K562 (cell line): ENCODE measurements around the gene NT5C2. TPM values are rescaled to one million over a fixed set of nuclear protein-coding genes. Genes with fewer than 3 reads are reported as not detected.
A peak's percentile ranks its signal among the peaks of the same experiment; 100 is the strongest.

Source experiments
- ATAC-seq: fragments of 200-7000 bp; cut with Tn5 transposase; 3 replicates; pipeline ENCODE4 v1.9.1; 2020; ENCODE audit warnings: moderate library complexity
- BruUV-seq: library from RNA; stranded (reverse); fragments of 400-500 nt; replicated peaks from 2 replicates; lab custom pipeline; 2021; lab: Mats Ljungman, UMichigan
- CTCF ChIA-PET: fragments of 300-600 bp; formaldehyde crosslinking; extraction: SDS; loops from one replicate; lab custom pipeline; 2021; ENCODE audit warnings: low intra/inter-chr PET ratio; lab: Yijun Ruan, JAX
- POLR2A ChIA-PET: fragments of 300-600, 350-650 bp; sonication (Branson Sonifier 250); formaldehyde crosslinking; extraction: SDS; loops from one replicate; lab custom pipeline; 2021; ENCODE audit warnings: antibody characterized with exemption, inconsistent platforms; lab: Yijun Ruan, JAX
- DNase-seq, 4 experiments: peaks; one replicate each; pipeline versions ENCODE4 v3.0.0 to v3.0.0-alpha.2; 2011 to 2018; ENCODE audit warnings: low spot score in 3 of 4, mixed read lengths in 3 of 4; ENCODE audit errors: extremely low read depth in 1 of 4
- FAIRE-seq: peaks from 2 replicates; lab custom pipeline; 2011; peaks lifted over from hg19 to GRCh38; lab: Jason Lieb, UNC
- H2AFZ ChIP-seq: 2 replicates; pipeline ENCODE4 v1.6.0; 2011; ENCODE audit warnings: low read depth, low read length, control low read depth, inconsistent platforms
- H3K27ac ChIP-seq: fragments of 200-600 bp; 3 replicates; pipeline ENCODE4 v1.8.0; 2011; ENCODE audit warnings: low read depth, mild to moderate bottlenecking, control low read depth, inconsistent platforms, low read length, moderate library complexity, mixed read lengths; ENCODE audit errors: extremely low read depth
- H3K27me3 ChIP-seq, 2 experiments: fragments of 300-600 bp in 1 of 2; 2 replicates in 1 of 2; 3 replicates in 1 of 2; pipeline versions ENCODE4 v1.6.0 to v1.8.0; 2011; ENCODE audit warnings: inconsistent platforms in 2 of 2, low read length in 2 of 2, mild to moderate bottlenecking in 1 of 2, mixed read lengths in 1 of 2, moderate library complexity in 1 of 2; ENCODE audit not compliant: control insufficient read depth in 2 of 2, insufficient read depth in 2 of 2
- H3K36me3 ChIP-seq: fragments of 300-600 bp; 3 replicates; pipeline ENCODE4 v1.8.0; 2011; ENCODE audit warnings: mild to moderate bottlenecking, low read length, inconsistent platforms; ENCODE audit not compliant: control insufficient read depth, insufficient read depth
- H3K4me1 ChIP-seq, 2 experiments: fragments of 200-600 bp in 1 of 2; replicated peaks in 1 of 2; 2 replicates in 1 of 2; 3 replicates in 1 of 2; pipeline versions ENCODE4 v1.5.1 to v1.8.0; 2011; ENCODE audit warnings: inconsistent platforms in 2 of 2, low read length in 2 of 2, mild to moderate bottlenecking in 1 of 2, mixed read lengths in 1 of 2, moderate library complexity in 1 of 2; ENCODE audit not compliant: control insufficient read depth in 2 of 2, insufficient read depth in 2 of 2
- H3K4me2 ChIP-seq: 2 replicates; pipeline ENCODE4 v1.6.1; 2011; ENCODE audit warnings: low read length, control low read depth, inconsistent platforms, mixed read lengths; ENCODE audit not compliant: insufficient read depth
- H3K4me3 ChIP-seq: fragments of 200-600 bp; sonication (generic), shearing (Covaris generic); 2 replicates; pipeline ENCODE4 v1.5.1; 2016; ENCODE audit warnings: control low read depth, inconsistent platforms
- H3K79me2 ChIP-seq: fragments of 200-600 bp; 3 replicates; pipeline ENCODE4 v1.8.0; 2011; ENCODE audit warnings: low read length, inconsistent platforms; ENCODE audit not compliant: control insufficient read depth, insufficient read depth
- H3K9ac ChIP-seq, 2 experiments: 2 replicates each; pipeline versions ENCODE4 v1.6.0 to v1.6.1; 2011; ENCODE audit warnings: low read depth in 2 of 2, low read length in 2 of 2, control low read depth in 1 of 2, inconsistent platforms in 1 of 2, mild to moderate bottlenecking in 1 of 2, mixed read lengths in 1 of 2; ENCODE audit not compliant: insufficient read depth in 1 of 2
- H3K9me1 ChIP-seq: one replicate; pipeline ENCODE4 v1.6.0; 2011; ENCODE audit warnings: inconsistent platforms, mild to moderate bottlenecking, low read length, moderate library complexity; ENCODE audit not compliant: control insufficient read depth, insufficient read depth
- H3K9me3 ChIP-seq: replicated peaks from 2 replicates; pipeline ENCODE4 v1.5.1; 2011; ENCODE audit warnings: low read depth, low read length, inconsistent platforms; ENCODE audit not compliant: control insufficient read depth, insufficient read depth
- H4K20me1 ChIP-seq: replicated peaks from 2 replicates; pipeline ENCODE4 v1.6.1; 2011; ENCODE audit warnings: low read length, inconsistent platforms, mixed read lengths; ENCODE audit not compliant: control insufficient read depth, insufficient read depth
- DMBX1 ChIP-seq: fragments of 250-450 bp; sonication (Bioruptor Pico); IDR thresholded peaks from 2 replicates; pipeline ENCODE4 v1.8.0; 2022; ENCODE audit warnings: inconsistent platforms, mild to moderate bottlenecking, moderate library complexity, borderline replicate concordance
- HSF4 ChIP-seq: fragments of 250-450 bp; sonication (Bioruptor Pico); IDR thresholded peaks from 2 replicates; pipeline ENCODE4 v2.1.2; 2022; ENCODE audit warnings: mild to moderate bottlenecking, moderate library complexity, borderline replicate concordance
- JUN ChIP-seq, 2 experiments: sonication (generic) in 1 of 2; formaldehyde crosslinking in 1 of 2; IDR thresholded peaks; 2 replicates each; pipeline versions ENCODE4 v1.6.1 to v1.8.0; 2012 to 2022; ENCODE audit warnings: borderline replicate concordance in 2 of 2, mild to moderate bottlenecking in 2 of 2, improper control_type of control experiment in 1 of 2, low read depth in 1 of 2, low read length in 1 of 2, missing genetic modification reagents in 1 of 2
- KHSRP ChIP-seq: fragments of 450-650 bp; IDR thresholded peaks from 2 replicates; pipeline ENCODE4 v1.6.1; 2017
- ZNF282 ChIP-seq: sonication (generic); formaldehyde crosslinking; IDR thresholded peaks from 2 replicates; pipeline ENCODE4 v1.8.1; 2023; ENCODE audit warnings: missing genetic modification reagents
- ZNF583 ChIP-seq: fragments of 250-450 bp; sonication (Bioruptor Pico); IDR thresholded peaks from 2 replicates; pipeline ENCODE4 v1.4.0; 2020
- WGBS: fragments of 100-300 bp; shearing (Covaris generic); methylation state at CpG from one replicate; pipeline ENCODE4 v1.1.6; 2016; ENCODE audit warnings: low coverage, mixed read lengths; ENCODE audit not compliant: insufficient coverage; ENCODE audit errors: missing lambda C conversion rate; 5-methylcytosine and 5-hydroxymethylcytosine counted together
- in situ Hi-C: fragments of 300-500 bp; cut with MboI; formaldehyde crosslinking; loops from 4 replicates; pipeline ENCODE4 v1.15.0; 2018; ENCODE audit warnings: inconsistent platforms, mixed read lengths
- intact Hi-C: fragments of 100-400 bp; cut with micrococcal nuclease; formaldehyde crosslinking; loops from 2 replicates; pipeline ENCODE4 v1.14.2; 2022
- polyA plus RNA-seq, 8 experiments: library from polyadenylated mRNA; depleted of rRNA in 4 of 8; stranded (reverse) in 5 of 8; unstranded in 3 of 8; fragments of >200 nt; fragmentation: Nextera tagmentation in 2 of 8; fragmentation: Illumina TruSeq in 1 of 8; extraction: Ambion mirVana in 2 of 8; extraction: Trizol in 1 of 8; gene quantifications; 2 replicates each; pipeline versions ENCODE4 v1.2.1 to v1.2.3, GENCODE V29; 2011 to 2014; ENCODE audit warnings: inconsistent platforms in 1 of 8, missing spikeins in 1 of 8
- total RNA-seq, 7 experiments: library from RNA; depleted of rRNA in 6 of 7; stranded (reverse); fragments of >200 nt in 6 of 7; fragmentation: Illumina TruSeq in 2 of 7; extraction: Trizol in 2 of 7; gene quantifications; 2 replicates each; pipeline versions ENCODE4 v1.2.1 to v1.2.3, GENCODE V29; 2011 to 2021; ENCODE audit warnings: low replicate concordance in 1 of 7
- TF ChIP-seq, protein P1 (sequence below): sonication (generic); formaldehyde crosslinking; IDR thresholded peaks from 2 replicates; pipeline ENCODE4 v1.8.0; 2023; ENCODE audit warnings: missing genetic modification reagents, mild to moderate bottlenecking, borderline replicate concordance
- TF ChIP-seq, protein P2 (sequence below): fragments of 450-650 bp; formaldehyde crosslinking; IDR thresholded peaks from 2 replicates; pipeline ENCODE4 v1.4.0; 2020; ENCODE audit warnings: mild to moderate bottlenecking, moderate library complexity
- TF ChIP-seq, protein P3 (sequence below): fragments of 250-450 bp; sonication (Bioruptor Pico); IDR thresholded peaks from 2 replicates; pipeline ENCODE4 v1.8.0; 2021; ENCODE audit warnings: moderate library complexity, mild to moderate bottlenecking, inconsistent platforms

Gene NT5C2
- total and polyA plus RNA-seq, 9 of the 15 experiments (the other 6 are each of a cell fraction or from before 2014, with no cell fraction given): 11.3 to 45.2 (median 27.7) TPM

DNA sequence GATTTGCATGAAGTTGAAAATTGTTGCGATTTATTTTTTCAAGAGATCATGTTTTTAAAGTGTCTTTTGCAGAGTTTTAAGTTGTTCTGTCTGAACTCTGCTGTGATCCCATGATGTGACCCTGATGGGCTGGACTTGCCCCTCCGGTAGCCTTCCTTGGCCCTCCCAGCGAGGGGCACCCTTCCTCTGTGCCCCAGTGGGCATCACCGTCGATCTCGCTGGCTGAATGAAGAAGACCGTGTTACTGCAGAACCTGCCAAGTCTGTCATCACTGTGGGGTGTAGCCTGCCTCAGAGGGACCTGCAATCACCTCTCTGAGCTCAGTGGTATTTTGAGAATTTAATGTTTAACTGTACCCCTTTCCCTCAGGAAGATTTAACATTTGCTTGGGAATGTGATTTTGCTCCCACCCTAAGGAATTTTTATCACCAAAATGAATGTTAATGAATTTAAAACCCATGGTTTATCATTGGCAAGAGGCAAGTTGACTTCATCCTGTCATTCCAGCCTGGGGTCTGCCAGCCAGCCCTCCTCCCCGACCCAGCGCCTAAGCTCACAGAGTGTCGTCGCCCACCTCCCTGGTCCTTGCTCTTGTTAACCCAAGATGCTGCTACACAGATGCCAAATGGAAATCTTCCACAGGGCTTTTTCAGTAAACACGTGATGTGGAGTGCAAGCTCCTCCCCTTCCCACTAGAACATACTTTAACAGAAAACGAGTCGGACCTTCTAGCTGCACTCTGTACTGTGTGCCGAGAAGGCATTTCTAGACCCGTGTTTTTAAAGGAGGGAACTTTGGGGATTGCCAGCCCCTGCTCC is 115.4 kb downstream of the NT5C2 start:
- H3K36me3 ChIP-seq: no peaks in the 10 kb centered on the region; the same call in 2 of the 3 replicates
- H3K9ac ChIP-seq: peak overlapping the region in 1 of 2 experiments; percentile 4; a peak in 1 of 4 replicates
- FAIRE-seq (no peak), DNase-seq (no peak), ATAC-seq (no peak)
- H3K4me2 ChIP-seq: no peak overlapping the region
- H3K4me3 ChIP-seq: no peak overlapping the region
- H4K20me1 ChIP-seq: no peaks in the 10 kb centered on the region
- no peaks in the 10 kb centered on the region for H3K27me3 ChIP-seq
- H3K4me1 ChIP-seq: no peaks in the 10 kb centered on the region; a peak in 1 of 5 replicates
- H3K9me1 ChIP-seq: no peaks in the 10 kb centered on the region
- no TSS peak for BruUV-seq
- POLR2A ChIA-PET: interaction anchor here (0.9 to 2.5 kb wide), 2 partner anchors 8 to 16 kb away, joined by 3 to 7 read pairs; no protein-coding TSS in a partner anchor
- CTCF ChIA-PET: no interaction called here
- H3K79me2 ChIP-seq: no peaks in the 10 kb centered on the region
- intact Hi-C loops: no loop called here
- 72% methylated on average over 11 of the region's 16 CpGs for WGBS
- H2AFZ ChIP-seq: no peak overlapping the region
- TF ChIP-seq, protein P1, sequence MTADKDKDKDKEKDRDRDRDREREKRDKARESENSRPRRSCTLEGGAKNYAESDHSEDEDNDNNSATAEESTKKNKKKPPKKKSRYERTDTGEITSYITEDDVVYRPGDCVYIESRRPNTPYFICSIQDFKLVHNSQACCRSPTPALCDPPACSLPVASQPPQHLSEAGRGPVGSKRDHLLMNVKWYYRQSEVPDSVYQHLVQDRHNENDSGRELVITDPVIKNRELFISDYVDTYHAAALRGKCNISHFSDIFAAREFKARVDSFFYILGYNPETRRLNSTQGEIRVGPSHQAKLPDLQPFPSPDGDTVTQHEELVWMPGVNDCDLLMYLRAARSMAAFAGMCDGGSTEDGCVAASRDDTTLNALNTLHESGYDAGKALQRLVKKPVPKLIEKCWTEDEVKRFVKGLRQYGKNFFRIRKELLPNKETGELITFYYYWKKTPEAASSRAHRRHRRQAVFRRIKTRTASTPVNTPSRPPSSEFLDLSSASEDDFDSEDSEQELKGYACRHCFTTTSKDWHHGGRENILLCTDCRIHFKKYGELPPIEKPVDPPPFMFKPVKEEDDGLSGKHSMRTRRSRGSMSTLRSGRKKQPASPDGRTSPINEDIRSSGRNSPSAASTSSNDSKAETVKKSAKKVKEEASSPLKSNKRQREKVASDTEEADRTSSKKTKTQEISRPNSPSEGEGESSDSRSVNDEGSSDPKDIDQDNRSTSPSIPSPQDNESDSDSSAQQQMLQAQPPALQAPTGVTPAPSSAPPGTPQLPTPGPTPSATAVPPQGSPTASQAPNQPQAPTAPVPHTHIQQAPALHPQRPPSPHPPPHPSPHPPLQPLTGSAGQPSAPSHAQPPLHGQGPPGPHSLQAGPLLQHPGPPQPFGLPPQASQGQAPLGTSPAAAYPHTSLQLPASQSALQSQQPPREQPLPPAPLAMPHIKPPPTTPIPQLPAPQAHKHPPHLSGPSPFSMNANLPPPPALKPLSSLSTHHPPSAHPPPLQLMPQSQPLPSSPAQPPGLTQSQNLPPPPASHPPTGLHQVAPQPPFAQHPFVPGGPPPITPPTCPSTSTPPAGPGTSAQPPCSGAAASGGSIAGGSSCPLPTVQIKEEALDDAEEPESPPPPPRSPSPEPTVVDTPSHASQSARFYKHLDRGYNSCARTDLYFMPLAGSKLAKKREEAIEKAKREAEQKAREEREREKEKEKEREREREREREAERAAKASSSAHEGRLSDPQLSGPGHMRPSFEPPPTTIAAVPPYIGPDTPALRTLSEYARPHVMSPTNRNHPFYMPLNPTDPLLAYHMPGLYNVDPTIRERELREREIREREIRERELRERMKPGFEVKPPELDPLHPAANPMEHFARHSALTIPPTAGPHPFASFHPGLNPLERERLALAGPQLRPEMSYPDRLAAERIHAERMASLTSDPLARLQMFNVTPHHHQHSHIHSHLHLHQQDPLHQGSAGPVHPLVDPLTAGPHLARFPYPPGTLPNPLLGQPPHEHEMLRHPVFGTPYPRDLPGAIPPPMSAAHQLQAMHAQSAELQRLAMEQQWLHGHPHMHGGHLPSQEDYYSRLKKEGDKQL (CRISPR knock-in tag): no peak
- TF ChIP-seq ZNF583 (CRISPR knock-in tag) (no peak), KHSRP (no peak), ZNF282 (CRISPR knock-in tag) (no peak), HSF4 (CRISPR knock-in tag) (no peak), JUN (IDR thresholded peaks at IDR 0.05; ENCODE audit: borderline replicate concordance, low read depth, low read length) (no peak), JUN (CRISPR knock-in tag; IDR thresholded peaks at IDR 0.05; ENCODE audit: borderline replicate concordance) (no peak), DMBX1 (CRISPR knock-in tag) (no peak)
- TF ChIP-seq, protein P2, sequence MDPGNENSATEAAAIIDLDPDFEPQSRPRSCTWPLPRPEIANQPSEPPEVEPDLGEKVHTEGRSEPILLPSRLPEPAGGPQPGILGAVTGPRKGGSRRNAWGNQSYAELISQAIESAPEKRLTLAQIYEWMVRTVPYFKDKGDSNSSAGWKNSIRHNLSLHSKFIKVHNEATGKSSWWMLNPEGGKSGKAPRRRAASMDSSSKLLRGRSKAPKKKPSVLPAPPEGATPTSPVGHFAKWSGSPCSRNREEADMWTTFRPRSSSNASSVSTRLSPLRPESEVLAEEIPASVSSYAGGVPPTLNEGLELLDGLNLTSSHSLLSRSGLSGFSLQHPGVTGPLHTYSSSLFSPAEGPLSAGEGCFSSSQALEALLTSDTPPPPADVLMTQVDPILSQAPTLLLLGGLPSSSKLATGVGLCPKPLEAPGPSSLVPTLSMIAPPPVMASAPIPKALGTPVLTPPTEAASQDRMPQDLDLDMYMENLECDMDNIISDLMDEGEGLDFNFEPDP (CRISPR knock-in tag): no peak
- TF ChIP-seq, protein P3, sequence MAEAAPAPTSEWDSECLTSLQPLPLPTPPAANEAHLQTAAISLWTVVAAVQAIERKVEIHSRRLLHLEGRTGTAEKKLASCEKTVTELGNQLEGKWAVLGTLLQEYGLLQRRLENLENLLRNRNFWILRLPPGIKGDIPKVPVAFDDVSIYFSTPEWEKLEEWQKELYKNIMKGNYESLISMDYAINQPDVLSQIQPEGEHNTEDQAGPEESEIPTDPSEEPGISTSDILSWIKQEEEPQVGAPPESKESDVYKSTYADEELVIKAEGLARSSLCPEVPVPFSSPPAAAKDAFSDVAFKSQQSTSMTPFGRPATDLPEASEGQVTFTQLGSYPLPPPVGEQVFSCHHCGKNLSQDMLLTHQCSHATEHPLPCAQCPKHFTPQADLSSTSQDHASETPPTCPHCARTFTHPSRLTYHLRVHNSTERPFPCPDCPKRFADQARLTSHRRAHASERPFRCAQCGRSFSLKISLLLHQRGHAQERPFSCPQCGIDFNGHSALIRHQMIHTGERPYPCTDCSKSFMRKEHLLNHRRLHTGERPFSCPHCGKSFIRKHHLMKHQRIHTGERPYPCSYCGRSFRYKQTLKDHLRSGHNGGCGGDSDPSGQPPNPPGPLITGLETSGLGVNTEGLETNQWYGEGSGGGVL (CRISPR knock-in tag): no peak
- no peaks in the 10 kb centered on the region for H3K9me3 ChIP-seq
- in situ Hi-C loops: no loop called here
- no peak overlapping the region for H3K27ac ChIP-seq
